Measurements from ENCODE around the gene PHACTR3. TPM values are rescaled to one million over a fixed set of nuclear protein-coding genes. Genes with fewer than 3 reads are reported as not detected.

PHACTR3 gene
- total RNA-seq, 1 experiment from 2014 or later: 0.10 TPM

DNA sequence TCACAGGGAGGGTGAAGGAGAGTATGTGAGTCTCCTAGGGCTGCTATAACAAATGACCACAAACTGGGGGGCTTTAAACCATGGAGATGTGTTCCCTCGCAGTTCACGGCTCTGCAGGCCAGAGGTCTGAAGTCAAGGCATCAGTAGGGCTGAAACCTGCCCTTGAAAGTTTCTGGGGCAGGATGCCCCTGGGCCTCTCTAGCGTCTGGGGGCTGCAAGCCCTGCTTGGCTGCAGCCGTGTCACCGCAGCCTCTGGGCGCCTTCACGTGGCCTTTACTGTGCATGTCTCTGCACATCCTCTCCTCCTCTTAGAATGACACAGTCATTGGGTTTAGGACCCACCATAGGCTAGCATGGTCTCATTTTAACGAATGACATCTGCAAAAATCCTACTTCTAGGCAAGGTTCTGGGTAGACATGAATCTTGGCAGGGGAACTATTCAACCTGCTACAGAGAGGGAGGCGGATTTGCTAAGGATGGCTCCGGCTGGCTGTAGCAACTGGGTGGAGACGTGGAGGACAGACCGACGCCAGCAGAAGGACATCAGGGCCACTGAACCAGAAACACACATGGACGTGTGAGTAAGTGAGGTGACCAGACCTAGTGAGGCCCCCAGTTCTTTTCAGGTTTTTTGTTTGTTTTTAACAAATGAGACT lies 58.6 kb downstream of the PHACTR3 start:
- in situ Hi-C loops (cut with HindIII; ENCODE audit: low pct_unique_long_range_greater_than_20kb, low sequenced_read_pairs) (no loop called here), intact Hi-C loops (cut with micrococcal nuclease; ENCODE audit: unreplicated experiment) (no loop called here)
- no peaks in the 10 kb centered on the region for H3K36me3 ChIP-seq (ENCODE audit: control insufficient read depth, insufficient read depth, low read length)
- BruUV-seq (replicated peaks): no TSS peak
- TF ChIP-seq TCF7L2 (IDR thresholded peaks at IDR 0.05; ENCODE audit: low read depth, low read length): no peak
- no peak for TF ChIP-seq SIN3A (IDR thresholded peaks at IDR 0.05; ENCODE audit: borderline replicate concordance, insufficient read depth, low read depth, low read length)
- no peak for TF ChIP-seq POLR2AphosphoS5 (IDR thresholded peaks at IDR 0.05; ENCODE audit: low read depth, low read length)
- TF ChIP-seq, protein P1, sequence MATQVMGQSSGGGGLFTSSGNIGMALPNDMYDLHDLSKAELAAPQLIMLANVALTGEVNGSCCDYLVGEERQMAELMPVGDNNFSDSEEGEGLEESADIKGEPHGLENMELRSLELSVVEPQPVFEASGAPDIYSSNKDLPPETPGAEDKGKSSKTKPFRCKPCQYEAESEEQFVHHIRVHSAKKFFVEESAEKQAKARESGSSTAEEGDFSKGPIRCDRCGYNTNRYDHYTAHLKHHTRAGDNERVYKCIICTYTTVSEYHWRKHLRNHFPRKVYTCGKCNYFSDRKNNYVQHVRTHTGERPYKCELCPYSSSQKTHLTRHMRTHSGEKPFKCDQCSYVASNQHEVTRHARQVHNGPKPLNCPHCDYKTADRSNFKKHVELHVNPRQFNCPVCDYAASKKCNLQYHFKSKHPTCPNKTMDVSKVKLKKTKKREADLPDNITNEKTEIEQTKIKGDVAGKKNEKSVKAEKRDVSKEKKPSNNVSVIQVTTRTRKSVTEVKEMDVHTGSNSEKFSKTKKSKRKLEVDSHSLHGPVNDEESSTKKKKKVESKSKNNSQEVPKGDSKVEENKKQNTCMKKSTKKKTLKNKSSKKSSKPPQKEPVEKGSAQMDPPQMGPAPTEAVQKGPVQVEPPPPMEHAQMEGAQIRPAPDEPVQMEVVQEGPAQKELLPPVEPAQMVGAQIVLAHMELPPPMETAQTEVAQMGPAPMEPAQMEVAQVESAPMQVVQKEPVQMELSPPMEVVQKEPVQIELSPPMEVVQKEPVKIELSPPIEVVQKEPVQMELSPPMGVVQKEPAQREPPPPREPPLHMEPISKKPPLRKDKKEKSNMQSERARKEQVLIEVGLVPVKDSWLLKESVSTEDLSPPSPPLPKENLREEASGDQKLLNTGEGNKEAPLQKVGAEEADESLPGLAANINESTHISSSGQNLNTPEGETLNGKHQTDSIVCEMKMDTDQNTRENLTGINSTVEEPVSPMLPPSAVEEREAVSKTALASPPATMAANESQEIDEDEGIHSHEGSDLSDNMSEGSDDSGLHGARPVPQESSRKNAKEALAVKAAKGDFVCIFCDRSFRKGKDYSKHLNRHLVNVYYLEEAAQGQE (IDR thresholded peaks at IDR 0.05; ENCODE audit: insufficient read depth in 1 of 2, low read depth in 2 of 2, low read length in 1 of 2): no peak
- TF ChIP-seq, protein P2, sequence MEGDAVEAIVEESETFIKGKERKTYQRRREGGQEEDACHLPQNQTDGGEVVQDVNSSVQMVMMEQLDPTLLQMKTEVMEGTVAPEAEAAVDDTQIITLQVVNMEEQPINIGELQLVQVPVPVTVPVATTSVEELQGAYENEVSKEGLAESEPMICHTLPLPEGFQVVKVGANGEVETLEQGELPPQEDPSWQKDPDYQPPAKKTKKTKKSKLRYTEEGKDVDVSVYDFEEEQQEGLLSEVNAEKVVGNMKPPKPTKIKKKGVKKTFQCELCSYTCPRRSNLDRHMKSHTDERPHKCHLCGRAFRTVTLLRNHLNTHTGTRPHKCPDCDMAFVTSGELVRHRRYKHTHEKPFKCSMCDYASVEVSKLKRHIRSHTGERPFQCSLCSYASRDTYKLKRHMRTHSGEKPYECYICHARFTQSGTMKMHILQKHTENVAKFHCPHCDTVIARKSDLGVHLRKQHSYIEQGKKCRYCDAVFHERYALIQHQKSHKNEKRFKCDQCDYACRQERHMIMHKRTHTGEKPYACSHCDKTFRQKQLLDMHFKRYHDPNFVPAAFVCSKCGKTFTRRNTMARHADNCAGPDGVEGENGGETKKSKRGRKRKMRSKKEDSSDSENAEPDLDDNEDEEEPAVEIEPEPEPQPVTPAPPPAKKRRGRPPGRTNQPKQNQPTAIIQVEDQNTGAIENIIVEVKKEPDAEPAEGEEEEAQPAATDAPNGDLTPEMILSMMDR (IDR thresholded peaks at IDR 0.05): no peak
- peaks cover 6% of the 10 kb centered on the region; the same call in 1 of the 2 replicates for H3K9me3 ChIP-seq (ENCODE audit: control insufficient read depth, insufficient read depth, low read depth, low read length)
- ATAC-seq: no peak
- no peak overlapping the region for H3K4me3 ChIP-seq (ENCODE audit: low read depth in 2 of 2, low read length in 2 of 2)
- peaks cover 13% of the 10 kb centered on the region; the same call in 1 of the 2 replicates for H3K27me3 ChIP-seq (ENCODE audit: control insufficient read depth, insufficient read depth, low read length)
- DNase-seq (ENCODE audit: low read depth, low spot score): no peak
- H3K27ac ChIP-seq (ENCODE audit: low read length): no peak overlapping the region
- no peaks in the 10 kb centered on the region for H3K4me1 ChIP-seq (ENCODE audit: control insufficient read depth, insufficient read depth, low read length)
- ChIA-PET CTCF (no interaction called here), POLR2A (no interaction called here)

DNA sequence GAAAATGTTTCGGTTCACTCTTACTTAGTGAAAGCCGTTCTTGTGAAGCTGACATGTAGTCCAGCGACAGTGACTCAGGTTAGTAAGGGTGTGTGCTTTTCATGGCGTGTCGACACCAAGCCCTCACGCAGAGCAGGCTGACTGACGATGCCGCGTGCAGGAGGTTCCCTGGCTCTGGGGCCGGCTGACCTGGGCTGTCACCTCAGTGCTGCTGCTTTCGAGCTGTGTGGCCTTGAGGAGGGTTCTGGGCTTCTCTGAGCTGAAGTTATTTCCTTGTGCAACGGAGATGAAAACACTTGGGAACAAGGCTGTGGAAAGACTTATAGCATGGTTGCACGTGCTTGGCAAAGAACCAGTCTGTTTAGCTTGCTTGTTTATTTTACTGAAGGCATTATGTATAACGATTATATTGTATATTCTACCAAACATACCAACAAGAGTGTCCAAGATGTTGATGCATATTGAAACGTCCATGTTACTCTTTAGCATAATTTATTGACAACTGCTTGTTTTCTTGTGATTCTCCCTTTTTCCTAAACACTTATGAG lies 59.2 kb downstream of the PHACTR3 start:
- no TSS peak for BruUV-seq (replicated peaks)
- Histone ChIP-seq H3K36me3 (ENCODE audit: control insufficient read depth, insufficient read depth, low read length) (no peaks in the 10 kb centered on the region), H3K27me3 (ENCODE audit: control insufficient read depth, insufficient read depth, low read length) (peaks cover 13% of the 10 kb centered on the region; the same call in 1 of the 2 replicates), H3K27ac (ENCODE audit: low read length) (no peak overlapping the region), H3K9me3 (ENCODE audit: control insufficient read depth, insufficient read depth, low read depth, low read length) (peaks cover 1% of the 10 kb centered on the region; the same call in 1 of the 2 replicates), H3K4me3 (ENCODE audit: low read depth in 2 of 2, low read length in 2 of 2) (no peak overlapping the region), H3K4me1 (ENCODE audit: control insufficient read depth, insufficient read depth, low read length) (no peaks in the 10 kb centered on the region)
- no peak for TF ChIP-seq TCF7L2 (IDR thresholded peaks at IDR 0.05; ENCODE audit: low read depth, low read length)
- TF ChIP-seq, protein P2 (IDR thresholded peaks at IDR 0.05): no peak
- TF ChIP-seq SIN3A (IDR thresholded peaks at IDR 0.05; ENCODE audit: borderline replicate concordance, insufficient read depth, low read depth, low read length): no peak
- no peak for TF ChIP-seq POLR2AphosphoS5 (IDR thresholded peaks at IDR 0.05; ENCODE audit: low read depth, low read length)
- TF ChIP-seq, protein P1 (IDR thresholded peaks at IDR 0.05; ENCODE audit: insufficient read depth in 1 of 2, low read depth in 2 of 2, low read length in 1 of 2): no peak
- in situ Hi-C loops (cut with HindIII; ENCODE audit: low pct_unique_long_range_greater_than_20kb, low sequenced_read_pairs) (no loop called here), intact Hi-C loops (cut with micrococcal nuclease; ENCODE audit: unreplicated experiment) (no loop called here)
- no peak for DNase-seq (ENCODE audit: low read depth, low spot score)
- ATAC-seq: no peak
- CTCF ChIA-PET: no interaction called here
- POLR2A ChIA-PET: no interaction called here
